Measurements from ENCODE around the gene HOTAIR. TPM values are rescaled to one million over a fixed set of nuclear protein-coding genes. Genes with fewer than 3 reads are reported as not detected.

The HOTAIR gene
- total RNA-seq, 1 donor from 2014 or later: not detected

DNA sequence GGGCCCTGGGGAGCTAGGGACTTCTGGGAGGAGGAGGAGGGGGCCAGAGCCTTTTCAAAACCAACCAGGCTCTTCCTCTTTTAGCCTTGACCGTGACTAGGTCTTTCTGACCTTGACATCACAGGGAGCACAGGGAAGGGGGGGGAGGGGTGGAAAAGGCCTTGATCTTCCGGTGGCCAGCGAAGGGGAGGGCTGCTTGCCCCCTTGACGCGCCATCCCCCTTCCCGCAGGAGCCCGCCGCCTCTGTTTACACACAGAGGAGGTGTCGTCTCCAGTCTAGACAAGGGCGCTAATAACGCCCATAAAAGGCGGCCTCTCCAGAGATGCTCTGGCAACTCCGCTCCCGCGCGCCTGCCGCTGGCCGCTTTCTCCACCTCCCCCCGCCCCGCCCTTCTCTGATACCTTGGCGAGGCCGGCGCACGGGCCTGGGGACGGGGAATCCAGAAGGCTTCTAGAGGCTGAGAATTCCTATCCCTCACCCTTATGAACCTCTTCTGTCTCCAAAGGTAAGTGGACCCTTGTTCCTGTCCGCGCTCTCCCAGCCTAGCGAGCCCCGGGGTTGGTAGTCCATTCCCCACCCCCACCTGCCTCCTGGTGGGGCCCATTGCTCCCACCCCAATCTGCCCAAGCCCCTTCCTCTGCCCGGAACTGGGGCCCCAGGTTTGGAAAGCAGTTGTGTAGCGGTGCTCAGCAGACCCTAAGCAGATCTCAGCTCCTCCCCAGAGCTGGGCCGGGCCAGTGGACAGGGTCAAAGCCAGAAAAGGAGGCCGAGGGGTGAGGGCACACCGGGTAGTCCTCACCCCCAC lies 24.9 kb downstream of the HOTAIR start:
- H3K4me3 Mint-ChIP-seq (ENCODE audit: low read depth): no peak overlapping the region
- TF ChIP-seq, protein P1, sequence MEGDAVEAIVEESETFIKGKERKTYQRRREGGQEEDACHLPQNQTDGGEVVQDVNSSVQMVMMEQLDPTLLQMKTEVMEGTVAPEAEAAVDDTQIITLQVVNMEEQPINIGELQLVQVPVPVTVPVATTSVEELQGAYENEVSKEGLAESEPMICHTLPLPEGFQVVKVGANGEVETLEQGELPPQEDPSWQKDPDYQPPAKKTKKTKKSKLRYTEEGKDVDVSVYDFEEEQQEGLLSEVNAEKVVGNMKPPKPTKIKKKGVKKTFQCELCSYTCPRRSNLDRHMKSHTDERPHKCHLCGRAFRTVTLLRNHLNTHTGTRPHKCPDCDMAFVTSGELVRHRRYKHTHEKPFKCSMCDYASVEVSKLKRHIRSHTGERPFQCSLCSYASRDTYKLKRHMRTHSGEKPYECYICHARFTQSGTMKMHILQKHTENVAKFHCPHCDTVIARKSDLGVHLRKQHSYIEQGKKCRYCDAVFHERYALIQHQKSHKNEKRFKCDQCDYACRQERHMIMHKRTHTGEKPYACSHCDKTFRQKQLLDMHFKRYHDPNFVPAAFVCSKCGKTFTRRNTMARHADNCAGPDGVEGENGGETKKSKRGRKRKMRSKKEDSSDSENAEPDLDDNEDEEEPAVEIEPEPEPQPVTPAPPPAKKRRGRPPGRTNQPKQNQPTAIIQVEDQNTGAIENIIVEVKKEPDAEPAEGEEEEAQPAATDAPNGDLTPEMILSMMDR (IDR thresholded peaks at IDR 0.05; ENCODE audit: unreplicated experiment): no peak

DNA sequence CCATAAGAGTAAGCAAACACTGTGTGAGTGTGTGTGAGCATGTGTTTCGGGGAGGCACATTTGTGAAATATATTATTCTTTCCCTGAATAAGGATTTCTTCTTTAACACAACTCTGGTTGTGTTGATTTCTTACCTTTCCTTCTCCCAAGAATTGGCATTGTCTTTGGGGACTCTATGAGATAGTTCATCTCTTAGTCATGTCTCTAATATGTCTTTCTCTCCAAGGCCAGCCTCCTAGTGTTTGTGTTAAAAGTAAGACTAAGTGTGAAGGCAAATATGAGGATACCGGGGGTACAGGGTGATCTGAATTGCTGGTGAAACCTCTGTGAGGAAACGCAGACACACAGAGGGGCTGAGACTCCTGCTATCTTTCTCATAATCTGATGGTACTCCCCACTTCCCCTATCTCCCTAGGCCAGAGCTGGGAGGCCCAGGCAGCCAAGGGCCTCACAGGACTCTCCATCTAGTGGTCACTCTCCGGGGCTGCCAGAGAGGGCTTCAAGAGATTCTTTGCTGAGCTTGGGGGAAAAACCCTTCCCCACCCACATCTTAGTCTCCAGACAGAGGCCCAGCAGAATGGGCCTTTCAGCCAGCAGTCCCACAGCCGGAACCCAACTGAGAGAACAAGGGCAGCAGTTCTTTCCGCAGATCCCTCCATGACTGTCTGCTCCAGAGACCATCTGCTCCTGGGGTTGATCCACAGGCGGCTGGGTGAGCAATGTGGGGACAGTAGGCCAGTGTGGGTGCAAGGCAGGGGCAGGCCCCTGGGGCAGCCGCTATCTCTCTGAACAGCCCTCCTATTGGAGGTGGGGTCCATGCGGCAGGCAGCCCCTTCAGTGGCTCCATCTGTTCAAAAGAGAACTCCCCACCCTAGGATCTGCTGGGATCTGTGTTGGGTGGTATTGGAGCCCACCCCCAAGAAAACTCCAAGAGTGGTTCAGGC lies 25.8 kb downstream of the HOTAIR start:
- DNase-seq (ENCODE audit: low spot score, unreplicated experiment): no peak
- TF ChIP-seq, protein P1 (IDR thresholded peaks at IDR 0.05; ENCODE audit: unreplicated experiment): no peak
- Mint-ChIP-seq H3K27me3 (peaks cover 99% of the 10 kb centered on the region), H3K4me3 (ENCODE audit: low read depth) (no peak overlapping the region), H3K36me3 (ENCODE audit: insufficient read depth) (no peaks in the 10 kb centered on the region), H3K9me3 (ENCODE audit: low read depth) (no peaks in the 10 kb centered on the region), H3K27ac (no peak overlapping the region), H3K4me1 (ENCODE audit: low read depth) (no peaks in the 10 kb centered on the region)

More for the DNA sequence above, 24.9 kb downstream of the HOTAIR start:
- H3K4me1 Mint-ChIP-seq (ENCODE audit: low read depth): no peaks in the 10 kb centered on the region
- DNase-seq (ENCODE audit: low spot score, unreplicated experiment): no peak
- no peaks in the 10 kb centered on the region for H3K36me3 Mint-ChIP-seq (ENCODE audit: insufficient read depth)
- no peaks in the 10 kb centered on the region for H3K9me3 Mint-ChIP-seq (ENCODE audit: low read depth)
- peaks cover 99% of the 10 kb centered on the region for H3K27me3 Mint-ChIP-seq
- H3K27ac Mint-ChIP-seq: no peak overlapping the region

DNA sequence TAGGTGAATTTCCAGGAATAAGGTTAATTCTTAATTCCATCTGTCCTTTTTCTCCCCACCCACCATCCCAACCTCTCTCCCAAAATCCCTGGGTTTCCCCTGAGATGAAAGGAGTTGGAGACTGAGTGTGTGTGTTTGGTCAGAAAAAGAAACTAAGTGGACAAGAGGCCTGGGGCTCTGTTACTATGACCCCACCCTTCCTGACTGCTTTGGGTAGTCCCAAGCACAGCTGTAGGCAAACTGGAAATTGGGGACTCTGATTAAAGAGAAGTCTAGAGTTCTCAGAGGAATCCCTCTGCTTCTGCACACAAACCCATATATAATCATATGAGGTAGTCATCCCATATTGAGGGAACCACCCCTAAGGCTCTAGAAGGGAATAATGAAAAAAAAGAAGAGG lies 27.0 kb downstream of the HOTAIR start:
- Mint-ChIP-seq H3K27ac (no peak overlapping the region), H3K36me3 (ENCODE audit: insufficient read depth) (no peaks in the 10 kb centered on the region), H3K9me3 (ENCODE audit: low read depth) (no peaks in the 10 kb centered on the region), H3K4me3 (ENCODE audit: low read depth) (no peak overlapping the region), H3K27me3 (peaks cover 99% of the 10 kb centered on the region), H3K4me1 (ENCODE audit: low read depth) (no peaks in the 10 kb centered on the region)
- no peak for DNase-seq (ENCODE audit: low spot score, unreplicated experiment)
- TF ChIP-seq, protein P1 (IDR thresholded peaks at IDR 0.05; ENCODE audit: unreplicated experiment): no peak

DNA sequence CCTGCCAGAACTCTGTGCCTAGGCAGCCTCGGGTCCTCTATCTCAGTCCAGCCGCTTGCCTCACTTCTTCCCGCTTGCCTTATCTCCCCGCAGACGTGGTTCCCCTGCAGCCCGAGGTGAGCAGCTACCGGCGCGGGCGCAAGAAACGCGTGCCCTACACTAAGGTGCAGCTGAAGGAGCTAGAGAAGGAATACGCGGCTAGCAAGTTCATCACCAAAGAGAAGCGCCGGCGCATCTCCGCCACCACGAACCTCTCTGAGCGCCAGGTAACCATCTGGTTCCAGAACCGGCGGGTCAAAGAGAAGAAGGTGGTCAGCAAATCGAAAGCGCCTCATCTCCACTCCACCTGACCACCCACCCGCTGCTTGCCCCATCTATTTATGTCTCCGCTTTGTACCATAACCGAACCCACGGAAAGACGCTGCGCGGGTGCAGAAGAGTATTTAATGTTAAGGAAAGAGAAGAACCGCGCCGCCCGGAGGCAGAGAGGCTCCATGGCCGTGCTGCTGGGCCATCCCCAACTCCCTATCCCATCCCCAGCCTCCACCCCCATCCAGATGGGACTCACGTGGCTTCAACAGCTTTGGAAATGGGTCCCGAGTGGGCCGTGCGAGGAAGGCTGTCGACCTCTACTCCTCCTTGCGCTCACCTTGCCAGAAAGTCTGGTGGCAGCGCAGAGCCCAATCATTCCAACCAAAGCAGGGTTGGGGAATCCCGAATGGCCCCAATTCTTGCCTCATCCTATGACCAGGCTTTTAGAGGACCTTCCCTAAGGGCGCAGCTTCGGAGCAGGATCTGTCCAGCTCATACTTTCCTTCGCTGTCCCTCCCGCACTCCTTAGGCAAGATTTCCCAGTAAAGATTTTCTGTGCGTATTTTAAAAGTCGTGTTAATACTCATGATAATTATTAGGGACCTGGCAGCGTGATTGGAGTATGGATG lies 29.6 kb downstream of the HOTAIR start:
- H3K4me1 Mint-ChIP-seq (ENCODE audit: low read depth): no peaks in the 10 kb centered on the region
- no peaks in the 10 kb centered on the region for H3K36me3 Mint-ChIP-seq (ENCODE audit: insufficient read depth)
- no peak overlapping the region for H3K27ac Mint-ChIP-seq
- no peaks in the 10 kb centered on the region for H3K9me3 Mint-ChIP-seq (ENCODE audit: low read depth)
- no peak overlapping the region for H3K4me3 Mint-ChIP-seq (ENCODE audit: low read depth)
- DNase-seq (ENCODE audit: low spot score, unreplicated experiment): no peak
- TF ChIP-seq, protein P1 (IDR thresholded peaks at IDR 0.05; ENCODE audit: unreplicated experiment): no peak
- H3K27me3 Mint-ChIP-seq: peaks cover 98% of the 10 kb centered on the region

Data from progenitor cell of endocrine pancreas (in vitro differentiated cells).